DND-41 (cell line): ENCODE results near the gene SLC39A6.

ENCODE experiments used
- ATAC-seq: fragments of 200-7000 bp; cut with Tn5 transposase; 3 replicates; pipeline ENCODE4 v1.9.1; 2021; ENCODE audit warnings: low read depth; ENCODE audit not compliant: insufficient read depth
- DNase-seq: peaks from one replicate; pipeline ENCODE4 v3.0.0-alpha.2; 2020
- H2AFZ ChIP-seq: 2 replicates; pipeline ENCODE4 v1.6.0; 2012; ENCODE audit warnings: low read depth, low read length
- H3K27ac ChIP-seq: 2 replicates; pipeline ENCODE4 v1.5.1; 2012; ENCODE audit warnings: low read length, inconsistent platforms
- H3K27me3 ChIP-seq: fragments of 200-600 bp; sonication (generic); 2 replicates; pipeline ENCODE4 v1.6.0; 2012; ENCODE audit warnings: low read length, mild to moderate bottlenecking, inconsistent platforms; ENCODE audit not compliant: insufficient read depth, poor library complexity
- H3K36me3 ChIP-seq: 2 replicates; pipeline ENCODE4 v1.5.1; 2012; ENCODE audit warnings: low read length, inconsistent platforms; ENCODE audit not compliant: insufficient read depth
- H3K4me1 ChIP-seq: 2 replicates; pipeline ENCODE4 v1.5.1; 2012; ENCODE audit warnings: mild to moderate bottlenecking, low read length; ENCODE audit not compliant: insufficient read depth
- H3K4me2 ChIP-seq: 2 replicates; pipeline ENCODE4 v1.6.0; 2012; ENCODE audit warnings: mild to moderate bottlenecking, moderate library complexity, low read length, inconsistent platforms; ENCODE audit not compliant: insufficient read depth
- H3K4me3 ChIP-seq, 2 experiments: fragments of 200-600 bp in 1 of 2; shearing (Covaris generic) in 1 of 2; 2 replicates each; pipeline ENCODE4 v1.5.1; 2012 to 2016; ENCODE audit warnings: inconsistent platforms in 2 of 2, low read length in 2 of 2, mild to moderate bottlenecking in 2 of 2, low read depth in 1 of 2, moderate library complexity in 1 of 2
- H3K79me2 ChIP-seq: 2 replicates; pipeline ENCODE4 v1.6.0; 2012; ENCODE audit warnings: low read length, inconsistent platforms; ENCODE audit not compliant: insufficient read depth
- H3K9ac ChIP-seq: 2 replicates; pipeline ENCODE4 v1.6.0; 2012; ENCODE audit warnings: low read depth, mild to moderate bottlenecking, inconsistent platforms, low read length, moderate library complexity
- H3K9me3 ChIP-seq: 2 replicates; pipeline ENCODE4 v1.5.1; 2012; ENCODE audit warnings: low read length, moderate library complexity, mild to moderate bottlenecking, inconsistent platforms; ENCODE audit not compliant: insufficient read depth, severe bottlenecking
- H4K20me1 ChIP-seq: 2 replicates; pipeline ENCODE4 v1.6.0; 2012; ENCODE audit warnings: low read length; ENCODE audit not compliant: insufficient read depth
- EZH2 ChIP-seq: IDR thresholded peaks from 3 replicates; pipeline ENCODE4 v1.6.1; 2012; ENCODE audit warnings: borderline replicate concordance, low read depth, mild to moderate bottlenecking, moderate library complexity, low read length, inconsistent platforms; ENCODE audit not compliant: severe bottlenecking
- TF ChIP-seq, protein P1 (sequence below): IDR thresholded peaks from 2 replicates; pipeline ENCODE4 v1.5.1; 2012; ENCODE audit warnings: borderline replicate concordance, low read length, moderate library complexity, mild to moderate bottlenecking; ENCODE audit not compliant: poor library complexity, severe bottlenecking; ENCODE audit errors: extremely low read depth

The SLC39A6 gene

DNA sequence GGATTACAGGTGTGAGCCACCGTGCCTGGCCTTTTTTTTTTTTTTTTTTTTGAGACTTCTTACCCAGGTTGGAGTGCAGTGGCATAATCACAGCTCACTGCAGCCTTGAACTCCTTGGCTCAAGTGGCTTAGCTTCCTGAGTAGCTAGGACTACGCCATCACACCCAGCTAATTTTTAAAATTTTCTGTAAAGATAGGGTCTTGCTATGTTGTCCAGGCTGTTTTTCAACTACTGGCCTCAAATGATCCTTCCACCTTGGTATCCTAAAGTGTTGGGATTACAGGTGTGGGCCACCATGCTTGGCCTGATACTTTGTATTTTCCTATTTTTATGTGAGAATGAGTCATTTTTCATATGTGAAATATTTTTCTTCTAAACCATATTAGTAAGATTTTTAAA lies 14.3 kb upstream of the SLC39A6 start:
- ATAC-seq = no peak
- Histone ChIP-seq H3K9me3 (no peaks in the 10 kb centered on the region), H3K4me2 (no peak overlapping the region), H3K4me3 (no peak overlapping the region), H3K27ac (no peak overlapping the region), H3K4me1 (no peaks in the 10 kb centered on the region), H3K27me3 (no peaks in the 10 kb centered on the region), H3K9ac (no peak overlapping the region), H2AFZ (no peak overlapping the region), H3K79me2 (no peaks in the 10 kb centered on the region), H3K36me3 (peaks cover 93% of the 10 kb centered on the region), H4K20me1 (no peaks in the 10 kb centered on the region)
- no peak for TF ChIP-seq EZH2
- TF ChIP-seq, protein P1, sequence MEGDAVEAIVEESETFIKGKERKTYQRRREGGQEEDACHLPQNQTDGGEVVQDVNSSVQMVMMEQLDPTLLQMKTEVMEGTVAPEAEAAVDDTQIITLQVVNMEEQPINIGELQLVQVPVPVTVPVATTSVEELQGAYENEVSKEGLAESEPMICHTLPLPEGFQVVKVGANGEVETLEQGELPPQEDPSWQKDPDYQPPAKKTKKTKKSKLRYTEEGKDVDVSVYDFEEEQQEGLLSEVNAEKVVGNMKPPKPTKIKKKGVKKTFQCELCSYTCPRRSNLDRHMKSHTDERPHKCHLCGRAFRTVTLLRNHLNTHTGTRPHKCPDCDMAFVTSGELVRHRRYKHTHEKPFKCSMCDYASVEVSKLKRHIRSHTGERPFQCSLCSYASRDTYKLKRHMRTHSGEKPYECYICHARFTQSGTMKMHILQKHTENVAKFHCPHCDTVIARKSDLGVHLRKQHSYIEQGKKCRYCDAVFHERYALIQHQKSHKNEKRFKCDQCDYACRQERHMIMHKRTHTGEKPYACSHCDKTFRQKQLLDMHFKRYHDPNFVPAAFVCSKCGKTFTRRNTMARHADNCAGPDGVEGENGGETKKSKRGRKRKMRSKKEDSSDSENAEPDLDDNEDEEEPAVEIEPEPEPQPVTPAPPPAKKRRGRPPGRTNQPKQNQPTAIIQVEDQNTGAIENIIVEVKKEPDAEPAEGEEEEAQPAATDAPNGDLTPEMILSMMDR = no peak
- no peak for DNase-seq

DNA sequence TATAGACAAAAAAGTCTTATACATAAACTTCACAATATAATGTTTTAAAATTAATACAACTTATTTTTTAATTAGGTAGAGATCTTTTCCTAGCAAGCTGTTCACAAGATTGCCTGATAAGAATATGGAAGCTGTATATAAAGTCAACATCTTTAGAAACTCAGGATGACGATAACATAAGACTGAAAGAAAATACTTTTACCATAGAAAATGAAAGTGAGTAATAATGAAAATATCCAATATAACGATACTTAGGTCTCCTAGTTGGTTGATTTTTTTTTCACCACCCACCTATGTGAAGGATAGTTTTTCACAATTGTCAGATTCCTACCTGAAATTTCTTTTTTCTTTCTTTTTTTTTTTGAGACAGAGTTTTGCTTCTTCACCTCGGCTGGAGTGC lies 13.6 kb upstream of the SLC39A6 start:
- no peaks in the 10 kb centered on the region for H3K9me3 ChIP-seq
- no peak overlapping the region for H3K27ac ChIP-seq
- DNase-seq (no peak), ATAC-seq (no peak)
- no peaks in the 10 kb centered on the region for H4K20me1 ChIP-seq
- TF ChIP-seq, protein P1 = no peak
- TF ChIP-seq EZH2 = no peak
- H3K27me3 ChIP-seq = no peaks in the 10 kb centered on the region
- no peaks in the 10 kb centered on the region for H3K79me2 ChIP-seq
- peaks cover 94% of the 10 kb centered on the region for H3K36me3 ChIP-seq
- H3K9ac ChIP-seq = no peak overlapping the region
- H3K4me3 ChIP-seq = no peak overlapping the region
- no peak overlapping the region for H3K4me2 ChIP-seq
- H2AFZ ChIP-seq = no peak overlapping the region
- H3K4me1 ChIP-seq = no peaks in the 10 kb centered on the region

DNA sequence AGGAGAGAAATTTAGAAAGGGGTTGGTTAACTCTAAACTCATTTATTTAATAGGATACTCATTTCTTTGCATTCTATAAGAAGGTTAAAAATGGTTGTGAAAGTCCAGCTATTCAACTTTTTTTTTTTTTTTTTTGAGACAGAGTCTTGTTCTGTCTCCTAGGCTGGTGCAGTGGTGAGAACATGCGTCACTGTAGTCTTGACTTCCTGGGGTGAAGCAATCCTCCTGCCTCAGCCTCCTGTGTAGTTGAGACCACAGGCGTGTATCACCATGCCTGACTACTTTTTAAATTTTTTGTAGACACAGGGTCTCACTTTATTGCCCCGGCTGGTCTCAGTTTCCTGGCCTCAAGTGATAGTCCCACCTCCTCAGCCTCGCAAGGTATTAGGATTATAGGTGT lies 12.4 kb upstream of the SLC39A6 start:
- TF ChIP-seq, protein P1 = no peak
- TF ChIP-seq EZH2 = no peak
- H3K9ac ChIP-seq = no peak overlapping the region
- H4K20me1 ChIP-seq = no peaks in the 10 kb centered on the region
- no peaks in the 10 kb centered on the region for H3K9me3 ChIP-seq
- H3K4me2 ChIP-seq = no peak overlapping the region
- ATAC-seq (no peak), DNase-seq (no peak)
- H3K4me1 ChIP-seq = no peaks in the 10 kb centered on the region
- H3K79me2 ChIP-seq = no peaks in the 10 kb centered on the region
- no peak overlapping the region for H2AFZ ChIP-seq
- no peak overlapping the region for H3K4me3 ChIP-seq
- H3K27me3 ChIP-seq = no peaks in the 10 kb centered on the region
- no peak overlapping the region for H3K27ac ChIP-seq
- peaks cover 94% of the 10 kb centered on the region for H3K36me3 ChIP-seq

DNA sequence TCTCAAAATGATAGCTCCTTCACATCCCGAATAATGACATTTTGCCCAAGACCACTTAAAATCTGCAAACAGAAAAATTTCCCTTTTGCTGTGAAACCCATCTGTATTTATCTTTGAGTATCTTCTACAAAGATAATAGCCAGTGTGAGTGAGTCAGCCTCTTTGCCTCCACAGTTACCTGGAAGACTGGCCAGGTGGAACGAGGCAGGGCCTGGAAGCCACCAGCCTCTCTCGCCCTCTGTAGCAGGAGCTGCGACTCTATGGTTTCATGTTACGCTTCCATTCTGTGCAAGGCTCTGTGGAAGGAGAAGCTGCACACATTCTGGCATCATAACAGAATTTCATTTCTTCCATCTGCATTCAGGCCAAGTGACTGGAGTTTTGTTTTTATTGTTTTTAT lies 10.1 kb upstream of the SLC39A6 start:
- DNase-seq (no peak), ATAC-seq (no peak)
- H3K4me2 ChIP-seq = no peak overlapping the region
- no peak for TF ChIP-seq EZH2
- TF ChIP-seq, protein P1 = no peak
- no peaks in the 10 kb centered on the region for H3K9me3 ChIP-seq
- H3K4me1 ChIP-seq = no peaks in the 10 kb centered on the region
- no peak overlapping the region for H3K4me3 ChIP-seq
- peaks cover 6% of the 10 kb centered on the region; the same call in 1 of the 2 replicates for H4K20me1 ChIP-seq
- H2AFZ ChIP-seq = no peak overlapping the region
- H3K27ac ChIP-seq = no peak overlapping the region
- H3K9ac ChIP-seq = no peak overlapping the region
- H3K36me3 ChIP-seq = peaks cover 91% of the 10 kb centered on the region
- peaks cover 21% of the 10 kb centered on the region for H3K79me2 ChIP-seq
- no peaks in the 10 kb centered on the region for H3K27me3 ChIP-seq
